HK-2 (cell line): ENCODE data around the gene SAFB2.

Source experiments
- DNase-seq: peaks from one replicate; pipeline ENCODE4 v3.0.0-alpha.2; 2018; ENCODE audit not compliant: unreplicated experiment

The SAFB2 gene

DNA sequence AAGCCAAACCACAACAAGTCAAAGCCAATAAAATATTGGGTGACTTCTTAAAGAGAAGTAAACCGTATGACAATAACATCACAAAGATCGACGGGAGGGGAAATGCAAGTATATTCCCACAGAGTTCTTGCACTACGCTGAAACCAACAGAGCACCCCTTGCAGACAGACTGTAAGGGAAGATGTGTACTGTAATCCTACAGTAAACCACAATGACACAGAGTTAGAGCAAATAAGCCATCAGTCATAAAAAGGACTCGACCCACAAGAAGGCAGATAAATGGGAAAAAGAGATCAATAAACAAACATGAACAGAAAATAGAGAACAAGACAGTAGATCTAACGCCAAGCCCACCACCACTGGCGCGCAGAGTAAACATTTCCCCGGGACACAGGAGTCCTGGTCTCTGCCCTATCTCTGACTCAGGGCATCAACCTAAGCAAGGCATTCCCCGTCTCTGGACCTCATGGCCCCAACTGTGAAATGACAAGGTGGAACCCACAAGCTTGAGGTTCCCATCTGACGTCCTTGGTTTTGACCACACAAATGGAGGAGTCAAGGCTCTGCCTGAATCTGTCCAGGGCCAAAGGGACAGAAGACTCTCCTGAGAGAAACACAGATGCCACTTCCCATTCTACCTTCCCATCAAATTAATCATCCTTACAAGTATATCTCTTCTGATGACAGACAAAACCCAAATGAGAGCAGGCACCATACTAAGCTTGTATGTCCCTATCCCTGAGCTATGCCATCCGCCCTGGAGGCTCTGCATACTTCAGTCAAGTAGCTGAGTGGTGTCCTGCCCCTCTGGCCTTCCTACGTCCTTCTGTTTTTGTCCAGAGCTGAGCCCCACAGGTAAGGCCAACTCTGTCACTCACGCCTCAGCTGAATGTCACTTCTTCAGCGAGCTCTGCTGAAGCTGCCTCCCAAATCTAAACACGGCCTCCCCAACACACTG lies 15.0 kb downstream of the SAFB2 start:
- no peak for DNase-seq

DNA sequence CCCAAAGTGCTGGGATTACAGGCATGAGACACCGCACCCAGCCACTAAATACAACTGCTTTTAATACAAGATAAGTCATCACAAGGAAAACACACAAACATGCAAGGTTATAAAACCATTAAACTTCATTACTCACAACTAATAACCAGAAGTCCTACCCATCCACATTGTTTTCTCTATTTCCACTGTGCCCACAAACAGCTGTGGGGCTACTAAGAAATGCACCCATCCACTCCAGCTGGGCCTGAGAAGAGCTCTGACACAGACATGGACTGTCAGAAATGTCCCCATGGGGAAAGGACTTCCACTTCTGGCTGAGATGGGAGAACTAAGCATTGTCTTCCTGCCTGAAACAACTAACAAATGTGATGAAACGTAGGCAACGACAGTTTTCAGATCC lies 17.2 kb downstream of the SAFB2 start:
- DNase-seq = no peak

DNA sequence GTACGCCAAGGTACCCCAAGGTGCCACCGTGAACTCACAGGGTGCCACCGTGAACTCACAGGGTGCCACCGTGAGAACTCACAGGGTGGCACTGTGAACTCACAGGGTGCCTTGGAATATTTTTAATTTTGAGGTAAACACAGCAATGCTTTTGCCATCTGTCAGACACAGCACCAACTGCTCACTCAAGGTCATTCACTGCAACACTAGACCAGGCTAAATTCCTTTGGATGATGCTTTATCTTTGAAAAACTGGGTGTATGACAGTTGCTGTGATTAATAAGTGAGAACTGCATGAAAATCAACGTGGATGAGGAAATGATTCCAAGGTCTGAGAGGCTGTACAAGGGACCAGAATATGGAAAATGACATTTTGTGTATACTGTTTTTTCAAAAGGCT lies 18.9 kb downstream of the SAFB2 start:
- DNase-seq = no peak

DNA sequence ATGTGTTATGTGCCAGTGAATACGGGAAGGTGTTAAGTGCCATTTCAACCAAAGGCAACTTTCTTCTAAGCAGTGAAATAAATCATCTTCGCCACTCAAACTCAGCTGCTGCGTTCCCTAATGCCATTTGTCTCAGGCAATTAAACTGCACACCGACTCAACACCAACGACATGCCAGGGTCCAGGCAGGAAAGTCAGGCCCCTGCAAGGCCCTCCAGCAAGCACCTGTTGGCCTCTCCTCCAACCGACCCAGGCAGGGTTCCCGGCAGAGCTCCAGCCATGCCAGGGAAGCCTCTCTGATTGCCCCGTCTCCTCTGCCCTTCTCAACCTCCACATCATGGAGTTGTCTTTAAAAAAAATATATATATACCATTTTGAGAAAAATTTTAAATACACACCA lies 21.8 kb downstream of the SAFB2 start:
- no peak for DNase-seq

DNA sequence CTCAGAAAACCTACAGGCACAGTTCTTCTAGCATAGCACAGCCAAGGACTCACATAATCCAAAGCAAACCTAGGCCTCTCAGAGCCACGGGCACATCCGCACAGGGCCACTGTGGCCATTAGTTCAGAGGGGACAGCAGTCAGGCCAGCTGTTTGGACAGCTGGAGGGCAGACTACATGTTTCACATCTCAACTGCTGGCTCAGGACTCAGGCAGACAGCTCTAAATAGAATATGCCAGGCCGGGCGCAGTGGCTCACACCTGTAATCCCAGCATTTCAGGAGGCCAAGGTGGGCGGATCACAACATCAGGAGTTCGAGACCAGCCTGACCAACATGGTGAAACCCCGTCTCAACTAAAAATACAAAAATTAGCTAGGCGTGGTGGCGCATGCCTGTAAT lies 26.8 kb downstream of the SAFB2 start:
- no peak for DNase-seq

DNA sequence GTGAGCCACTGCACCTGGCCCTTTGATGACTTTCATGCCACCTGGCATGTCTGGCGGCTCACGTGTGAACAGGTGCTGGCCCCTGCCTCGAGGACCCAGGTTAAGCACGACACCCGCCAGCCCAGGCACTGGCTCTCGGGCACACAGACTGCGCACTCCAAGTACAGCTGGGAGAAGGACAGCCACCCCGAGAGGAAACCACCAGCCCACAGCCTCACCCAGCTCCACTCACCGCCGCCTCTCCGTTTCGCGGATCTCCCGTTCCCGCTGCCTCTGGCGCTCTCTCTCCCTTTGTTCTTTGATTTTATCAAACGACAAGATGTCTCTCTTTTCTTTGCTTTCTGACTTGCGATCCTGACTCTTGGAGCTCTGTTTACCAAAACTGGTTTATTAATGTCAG lies 27.4 kb downstream of the SAFB2 start:
- no peak for DNase-seq

DNA sequence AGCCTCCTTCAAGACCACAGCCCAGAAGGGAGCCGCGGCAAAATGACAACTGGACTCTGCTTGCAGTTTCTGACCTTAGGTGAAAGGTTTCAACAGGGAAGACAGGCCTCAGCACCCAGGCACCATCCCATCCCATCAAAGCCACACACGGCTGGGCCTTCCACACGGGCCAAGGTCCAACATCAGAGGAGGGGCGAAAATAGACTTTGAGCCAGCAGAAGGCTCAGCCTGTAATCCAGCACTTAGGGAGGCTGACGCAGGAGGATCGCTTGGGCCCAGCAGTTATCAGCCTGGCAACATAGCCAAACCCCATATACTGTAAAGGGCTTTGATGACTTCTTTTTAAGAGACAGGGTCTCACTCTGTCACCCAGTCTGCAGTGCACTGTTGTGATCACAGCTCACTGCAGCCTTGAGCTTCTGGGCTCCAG lies 28.0 kb downstream of the SAFB2 start:
- DNase-seq = no peak

DNA sequence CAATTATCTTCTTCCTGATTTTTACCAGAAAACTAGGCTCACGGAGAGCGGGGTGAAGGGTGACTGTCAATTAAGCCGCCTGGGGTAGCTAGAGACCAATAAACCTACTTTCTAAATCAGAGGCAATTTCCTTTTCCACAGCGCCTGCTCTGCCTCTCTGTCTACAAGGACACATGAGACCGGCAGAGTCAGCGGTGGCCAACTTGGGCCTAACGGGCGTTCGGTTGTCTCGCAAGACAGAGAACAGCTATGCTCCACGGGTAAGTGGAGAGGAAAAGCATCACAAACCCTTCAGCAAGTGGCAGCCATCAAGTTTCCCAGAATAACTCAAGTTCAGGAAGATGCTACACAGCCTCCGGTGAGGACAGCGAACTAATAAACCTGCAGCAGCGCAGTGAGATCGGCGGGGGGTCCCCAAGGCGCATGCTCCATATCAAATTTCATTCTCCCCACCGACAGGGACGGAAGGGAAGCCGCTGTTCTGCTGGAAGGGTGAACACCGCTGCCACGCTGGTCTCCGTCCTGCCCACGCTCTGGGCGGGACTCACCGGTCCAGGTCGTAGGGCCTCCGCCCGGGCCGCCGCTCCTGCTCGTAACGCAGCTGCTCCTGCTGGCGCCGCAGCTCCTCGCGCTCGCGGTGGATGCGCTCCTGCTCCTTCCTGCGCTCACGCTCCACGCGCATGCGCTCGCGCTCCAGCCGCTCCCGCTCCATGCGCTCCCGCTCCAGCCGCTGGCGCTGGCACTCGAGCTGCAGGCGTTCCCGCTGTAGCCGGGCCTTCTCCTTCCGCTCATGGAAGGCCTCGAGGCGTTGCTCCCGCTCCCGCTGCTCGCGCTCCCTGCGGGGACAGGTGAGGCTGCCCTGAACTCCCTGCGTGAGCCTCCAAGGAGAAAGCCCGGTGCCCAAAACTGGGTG lies 29.0 kb downstream of the SAFB2 start:
- no peak for DNase-seq

DNA sequence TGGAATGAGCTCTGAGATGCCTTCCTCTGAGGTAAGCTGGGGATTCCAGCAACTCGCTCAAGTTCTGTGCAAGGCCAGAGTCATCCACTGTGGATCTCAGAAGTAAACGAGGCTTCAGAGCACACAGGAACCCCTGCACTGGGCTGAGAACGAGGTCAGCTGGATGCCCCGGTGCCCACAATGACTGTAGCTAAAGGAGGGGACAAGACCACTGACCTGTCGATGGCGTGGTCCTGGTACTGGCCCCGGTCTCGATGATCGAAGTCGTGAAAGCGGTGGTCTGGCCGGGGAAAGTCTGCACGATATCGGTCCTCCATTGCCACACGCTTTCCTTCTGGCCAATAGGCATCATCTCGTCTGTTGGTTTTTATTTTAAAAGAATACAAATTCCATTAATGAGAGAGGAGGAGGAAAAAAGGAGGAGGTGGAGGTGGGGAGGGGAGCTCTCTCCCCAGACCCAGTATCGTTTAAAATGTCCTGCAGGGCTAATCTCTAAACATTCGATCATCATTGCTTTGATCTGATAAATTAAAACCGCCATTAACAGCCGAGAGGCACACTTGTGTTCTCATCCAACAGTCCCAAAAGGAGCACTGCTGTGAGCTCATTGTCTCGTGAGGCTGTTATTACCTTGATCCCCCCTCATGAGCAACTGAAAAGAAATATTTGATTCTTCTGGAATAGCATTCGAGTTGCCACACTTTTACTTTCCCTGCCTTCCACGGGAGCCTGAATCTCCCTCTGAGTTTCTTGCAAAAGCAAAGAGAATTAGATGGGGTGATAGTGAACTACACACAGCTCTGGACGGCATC lies 29.8 kb downstream of the SAFB2 start:
- DNase-seq = no peak

DNA sequence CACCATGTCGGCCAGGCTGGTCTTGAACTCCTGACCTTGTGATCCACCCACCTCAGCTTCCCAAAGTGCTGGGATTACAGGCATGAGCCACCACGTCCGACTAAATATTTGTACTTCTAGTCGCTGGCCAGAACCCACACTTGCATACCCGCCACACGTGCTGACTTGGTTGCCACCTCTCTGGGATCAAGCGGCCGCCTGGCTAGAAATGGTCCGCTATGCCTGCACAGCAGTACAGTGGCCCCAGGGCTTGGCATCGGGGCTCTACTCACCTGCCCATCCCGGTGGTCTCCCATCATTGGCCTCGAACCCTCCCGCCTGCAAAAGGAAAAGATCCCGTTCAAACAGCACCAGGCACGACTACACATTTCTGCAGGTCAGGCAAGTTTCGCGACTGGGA lies 31.1 kb downstream of the SAFB2 start:
- DNase-seq = no peak

DNA sequence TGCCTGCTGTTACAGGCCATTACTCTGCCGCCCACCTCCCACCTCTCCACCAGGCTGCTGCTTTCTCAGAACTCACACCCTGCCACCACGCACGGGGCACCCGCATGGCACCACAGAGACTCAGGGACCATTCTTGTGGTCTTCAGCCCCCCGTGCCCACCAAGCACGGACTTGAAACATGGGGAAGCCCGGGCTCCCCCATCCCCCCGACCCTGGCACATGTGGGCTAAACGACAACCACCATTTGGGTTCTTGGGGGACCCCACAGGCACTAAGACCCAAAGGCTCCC lies 31.8 kb downstream of the SAFB2 start:
- DNase-seq = no peak

DNA sequence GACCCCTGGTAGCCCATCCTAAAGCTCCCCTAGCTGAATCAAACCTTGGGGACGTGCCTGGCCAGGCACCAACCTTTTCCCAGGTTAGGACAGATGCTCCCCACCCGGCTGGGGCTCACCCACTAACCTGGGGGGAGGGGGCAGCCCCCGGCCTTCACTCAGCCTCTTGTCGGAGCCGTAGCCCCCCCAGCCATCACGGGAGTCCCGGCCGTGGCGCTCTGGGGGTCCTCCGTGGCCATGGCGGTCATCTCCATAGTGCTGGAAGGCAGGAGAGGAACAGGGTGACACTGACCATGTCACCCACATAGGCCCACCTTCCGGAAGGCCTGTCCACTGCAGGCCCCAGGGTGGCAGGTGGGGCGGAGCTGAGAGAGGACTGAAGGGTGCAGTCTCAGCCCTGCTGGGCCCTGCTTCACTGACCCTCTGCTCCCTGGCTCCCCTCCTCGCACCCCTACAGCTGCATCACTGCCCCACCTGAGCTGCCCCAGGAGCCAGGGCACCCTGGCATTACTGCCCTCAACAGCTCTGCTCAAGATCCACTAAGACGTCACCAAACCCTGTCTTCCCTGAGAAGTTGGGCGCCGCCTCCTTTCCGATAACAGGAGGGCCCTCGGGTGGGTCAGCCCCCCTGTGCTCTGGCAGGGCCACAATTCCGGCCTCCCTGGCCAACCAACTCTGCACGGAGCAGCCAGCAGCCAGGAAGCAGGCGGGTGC lies 32.3 kb downstream of the SAFB2 start:
- no peak for DNase-seq

DNA sequence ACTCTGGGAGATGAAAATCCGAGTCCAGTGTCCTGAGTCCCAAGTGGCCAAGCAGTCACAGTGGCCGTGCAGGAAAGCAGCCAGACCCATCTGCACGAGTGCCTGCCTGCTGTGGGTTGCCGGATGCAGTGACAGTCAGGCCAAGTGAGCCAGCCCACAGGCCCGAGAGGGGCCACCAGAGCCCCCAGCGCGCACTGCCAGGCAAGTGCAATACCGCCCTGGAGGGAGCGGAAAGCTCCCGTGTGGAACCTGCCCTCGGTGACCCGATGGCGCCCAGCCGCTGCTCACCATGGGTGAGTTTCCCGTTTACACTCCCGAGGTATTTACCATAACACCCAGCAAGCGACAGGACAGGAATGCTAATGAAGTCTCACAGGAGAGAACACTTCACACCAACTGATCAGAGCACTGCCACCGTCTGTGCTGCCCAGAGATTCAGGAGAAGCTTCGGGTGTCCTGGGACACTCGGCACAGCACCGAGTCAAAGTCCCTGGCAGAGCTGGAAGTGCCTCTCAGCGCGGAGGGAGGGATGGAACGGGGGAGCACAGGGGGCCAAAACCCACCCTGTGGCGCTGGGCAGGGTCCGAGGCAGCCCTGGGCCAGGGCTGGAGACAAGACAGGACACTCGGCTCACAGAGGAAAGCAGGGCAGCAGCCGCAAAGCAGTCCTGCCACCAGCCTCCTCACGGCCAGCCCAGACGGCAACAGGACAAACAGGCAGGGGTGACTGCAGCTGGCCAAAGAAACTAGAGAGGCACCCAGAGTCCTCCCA lies 33.5 kb downstream of the SAFB2 start:
- no peak for DNase-seq

DNA sequence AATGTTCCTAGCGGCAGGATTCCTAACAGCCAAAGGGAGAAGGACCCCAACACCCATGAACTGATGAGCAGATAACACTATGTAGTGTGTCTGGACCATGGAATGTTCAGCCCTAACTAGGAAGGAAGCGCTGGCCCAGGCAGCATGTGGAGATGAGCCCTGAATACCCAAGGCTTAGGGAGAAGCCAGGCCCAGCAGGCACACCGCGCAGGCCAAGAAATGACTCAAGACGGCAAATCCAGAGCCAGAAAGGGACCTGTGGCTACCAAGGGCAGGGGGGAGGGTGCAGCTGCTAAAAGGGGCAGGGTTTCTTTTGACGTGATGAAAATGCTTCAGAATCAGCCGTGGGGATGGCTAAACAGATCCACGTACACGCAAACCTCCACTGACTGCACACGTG lies 34.1 kb downstream of the SAFB2 start:
- no peak for DNase-seq

DNA sequence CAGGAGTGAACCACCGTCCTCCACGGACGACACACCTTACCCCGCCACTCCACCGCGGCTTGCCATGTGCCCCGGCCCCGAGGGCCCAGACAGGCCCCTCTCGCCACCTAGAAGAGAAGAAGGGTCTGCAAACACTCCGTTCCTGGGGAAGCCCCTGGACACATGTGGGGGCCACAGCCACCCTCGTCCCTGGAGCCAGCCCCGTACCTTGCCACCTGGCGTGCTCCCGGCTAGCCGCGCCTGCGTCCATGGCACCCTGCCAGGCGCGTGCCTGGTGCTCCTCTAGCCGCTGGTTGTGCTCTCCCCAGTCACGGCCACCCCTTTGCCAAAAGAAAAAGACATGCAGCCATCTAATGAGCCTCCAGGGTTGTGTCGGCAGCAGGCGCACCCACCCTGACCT lies 34.9 kb downstream of the SAFB2 start:
- no peak for DNase-seq

DNA sequence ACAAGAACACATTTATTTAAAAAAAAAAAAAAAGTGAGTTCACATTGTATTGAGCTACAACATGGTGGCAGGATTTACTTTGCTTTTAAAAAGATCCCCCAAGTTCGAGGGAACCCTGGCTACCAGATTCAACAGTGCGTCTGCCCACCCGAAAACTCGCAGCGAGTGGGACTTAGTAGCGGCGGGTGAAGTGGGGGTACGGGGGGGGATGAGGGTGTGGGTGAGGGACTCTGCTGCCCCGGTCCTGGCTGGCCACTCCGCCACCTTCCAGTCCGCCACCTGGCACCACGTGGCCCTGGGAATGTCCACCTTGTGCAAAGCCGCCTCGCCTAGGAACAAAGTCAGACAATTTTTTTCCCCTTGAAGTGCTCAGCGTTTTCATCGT lies 35.5 kb downstream of the SAFB2 start:
- DNase-seq = no peak

DNA sequence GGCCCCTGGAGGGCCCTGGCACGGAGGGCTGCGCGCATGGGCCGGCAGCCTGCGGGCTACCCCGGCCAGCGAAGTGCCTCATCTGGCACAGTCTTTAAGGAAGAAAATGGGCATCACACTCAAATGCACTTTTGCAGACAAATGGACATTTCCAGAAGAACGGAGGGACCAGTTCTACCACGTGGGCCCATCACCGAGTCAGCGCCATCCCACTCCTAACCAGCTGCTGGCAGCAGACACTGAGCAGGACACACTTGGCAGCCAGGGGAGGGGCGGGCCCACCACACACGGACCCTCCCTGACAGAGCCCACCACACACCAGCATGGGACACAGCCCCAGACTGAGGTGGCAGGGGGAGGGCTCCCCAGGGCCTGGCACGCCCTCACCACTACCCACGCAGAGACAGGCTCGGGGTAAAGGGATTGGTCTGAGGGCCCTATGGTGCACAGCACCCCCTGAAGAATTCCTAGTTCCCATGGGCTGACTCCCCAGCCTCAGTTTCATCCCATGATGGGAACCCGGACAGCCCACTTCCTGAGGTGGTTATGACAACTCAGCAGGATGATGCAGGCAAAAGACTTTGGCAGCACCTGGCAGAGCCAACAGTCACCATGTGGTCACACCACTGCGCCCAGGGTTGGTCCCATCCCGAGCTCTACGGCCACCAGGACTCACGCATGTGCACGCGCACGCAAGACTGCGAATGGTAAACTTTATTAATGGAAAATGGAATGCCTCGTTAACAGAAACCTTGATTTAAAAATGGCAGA lies 36.1 kb downstream of the SAFB2 start:
- no peak for DNase-seq

DNA sequence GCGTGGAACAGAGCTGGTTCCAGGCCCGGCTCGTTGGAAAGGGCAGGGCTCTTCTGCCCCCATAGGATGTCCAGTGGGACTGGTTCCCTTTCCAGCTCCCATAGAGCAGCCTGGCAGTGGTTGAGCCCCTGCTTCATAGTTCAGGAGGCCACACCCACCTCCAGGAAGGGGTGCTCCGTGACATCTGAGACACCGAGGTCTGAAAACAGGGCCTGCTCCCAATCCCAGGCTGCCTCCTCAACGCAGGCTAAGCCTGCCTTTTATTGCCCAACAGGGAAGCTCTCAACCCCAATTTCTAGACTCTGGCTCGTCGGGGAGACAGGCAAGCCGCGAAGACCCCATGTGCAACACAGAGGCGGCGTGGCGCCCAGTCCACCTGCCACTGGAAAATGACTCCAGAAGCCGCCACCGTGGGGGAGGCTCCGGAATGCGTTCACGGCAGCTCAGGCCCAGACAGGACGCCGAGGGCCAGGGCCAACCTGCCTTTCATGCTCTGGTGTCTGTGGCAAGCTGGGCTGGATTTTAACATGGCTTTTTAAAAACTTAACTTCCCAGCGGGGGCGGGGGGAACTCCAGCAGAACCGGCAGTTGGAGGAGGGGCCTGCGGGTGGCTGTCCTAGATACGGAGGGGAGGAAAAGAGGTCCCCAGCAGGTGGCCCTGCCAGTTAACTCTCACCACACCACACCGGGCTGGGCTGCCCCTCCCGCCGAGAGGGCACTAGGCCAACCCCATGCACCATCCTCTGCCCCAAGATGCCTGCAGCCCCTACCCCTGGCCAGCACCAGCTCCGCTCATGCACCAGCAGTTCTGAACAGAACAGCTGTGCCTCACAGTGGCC lies 36.9 kb downstream of the SAFB2 start:
- DNase-seq = no peak

DNA sequence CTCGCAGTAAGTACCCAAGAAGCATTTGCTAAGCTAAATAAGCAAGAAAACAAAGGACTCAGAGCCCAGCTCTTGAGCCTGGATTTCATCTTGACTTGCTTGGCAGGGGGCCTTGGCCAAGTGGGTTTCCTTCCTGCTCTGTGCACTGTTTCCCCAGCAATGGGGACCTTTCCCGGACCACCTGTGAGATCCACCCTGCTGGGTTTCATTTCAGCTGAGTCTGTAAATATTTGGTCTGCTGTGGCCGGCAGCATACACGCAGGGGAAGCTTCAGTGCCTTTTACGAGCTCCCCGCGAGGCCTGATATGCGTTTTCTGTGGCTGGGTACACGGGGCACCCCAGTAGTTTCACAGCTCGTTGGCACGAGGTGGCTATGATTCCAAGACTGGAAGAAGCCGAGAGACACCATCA lies 42.4 kb downstream of the SAFB2 start:
- no peak for DNase-seq
